Astrocyte (in vitro differentiated cells and primary cell): ENCODE measurements around the gene IQGAP3.

Experiments
- EZH2 ChIP-seq: IDR thresholded peaks from 2 replicates; pipeline ENCODE4 v1.6.1; 2012; ENCODE audit warnings: mild to moderate bottlenecking, low read length, inconsistent platforms; ENCODE audit not compliant: insufficient read depth
- TF ChIP-seq, protein P1 (sequence below): IDR thresholded peaks from 2 replicates; pipeline ENCODE4 v1.5.1; 2011; ENCODE audit warnings: low read depth, mild to moderate bottlenecking, inconsistent platforms, low read length, moderate library complexity; ENCODE audit not compliant: insufficient read depth

DNA sequence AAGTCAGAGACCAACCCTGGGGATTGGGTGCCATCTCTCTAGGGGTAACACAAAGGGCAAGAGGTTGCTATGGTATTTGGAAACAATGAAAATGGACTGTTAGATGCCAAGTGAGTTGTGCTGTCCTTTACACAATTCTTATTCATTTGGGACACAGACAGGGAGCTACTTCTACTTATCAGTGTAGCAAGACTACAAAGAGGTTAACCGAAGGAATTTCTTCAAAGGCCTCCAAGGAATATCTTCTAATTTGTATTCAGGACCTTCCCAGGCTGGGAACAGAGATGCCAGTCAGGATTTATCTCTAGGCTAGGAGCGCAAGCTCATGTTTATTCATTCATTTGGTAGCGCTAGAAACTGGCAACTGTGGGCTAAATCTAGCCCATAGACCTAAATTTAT is 21.8 kb upstream of the IQGAP3 start:
- TF ChIP-seq, protein P1, sequence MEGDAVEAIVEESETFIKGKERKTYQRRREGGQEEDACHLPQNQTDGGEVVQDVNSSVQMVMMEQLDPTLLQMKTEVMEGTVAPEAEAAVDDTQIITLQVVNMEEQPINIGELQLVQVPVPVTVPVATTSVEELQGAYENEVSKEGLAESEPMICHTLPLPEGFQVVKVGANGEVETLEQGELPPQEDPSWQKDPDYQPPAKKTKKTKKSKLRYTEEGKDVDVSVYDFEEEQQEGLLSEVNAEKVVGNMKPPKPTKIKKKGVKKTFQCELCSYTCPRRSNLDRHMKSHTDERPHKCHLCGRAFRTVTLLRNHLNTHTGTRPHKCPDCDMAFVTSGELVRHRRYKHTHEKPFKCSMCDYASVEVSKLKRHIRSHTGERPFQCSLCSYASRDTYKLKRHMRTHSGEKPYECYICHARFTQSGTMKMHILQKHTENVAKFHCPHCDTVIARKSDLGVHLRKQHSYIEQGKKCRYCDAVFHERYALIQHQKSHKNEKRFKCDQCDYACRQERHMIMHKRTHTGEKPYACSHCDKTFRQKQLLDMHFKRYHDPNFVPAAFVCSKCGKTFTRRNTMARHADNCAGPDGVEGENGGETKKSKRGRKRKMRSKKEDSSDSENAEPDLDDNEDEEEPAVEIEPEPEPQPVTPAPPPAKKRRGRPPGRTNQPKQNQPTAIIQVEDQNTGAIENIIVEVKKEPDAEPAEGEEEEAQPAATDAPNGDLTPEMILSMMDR = no peak
- TF ChIP-seq EZH2 = no peak
